Liver (tissue), 9 donors: ENCODE measurements around the gene FAM53C. TPM values are rescaled to one million over a fixed set of nuclear protein-coding genes. Genes with fewer than 3 reads are reported as not detected.

Experiments used
- DNase-seq: peaks from one replicate; pipeline ENCODE4 v3.0.0-alpha.2; 2017; ENCODE audit warnings: low spot score
- H3K27ac ChIP-seq, 2 donors: one replicate each; pipeline ENCODE4 v1.7.0; 2013; ENCODE audit warnings: inconsistent platforms in 2 of 2, low read length in 2 of 2, control low read depth in 1 of 2, low read depth in 1 of 2, mild to moderate bottlenecking in 1 of 2
- H3K27me3 ChIP-seq, 4 donors: one replicate each; pipeline versions ENCODE4 v1.6.1 to v1.7.0; 2013; ENCODE audit warnings: low read length in 3 of 4, inconsistent platforms in 1 of 4, mild to moderate bottlenecking in 1 of 4, moderate library complexity in 1 of 4; ENCODE audit not compliant: control insufficient read depth in 4 of 4, insufficient read depth in 4 of 4
- H3K36me3 ChIP-seq, 4 donors: one replicate each; pipeline versions ENCODE4 v1.6.1 to v1.7.0; 2013; ENCODE audit warnings: low read length in 3 of 4, mild to moderate bottlenecking in 3 of 4, low read depth in 1 of 4, moderate library complexity in 1 of 4; ENCODE audit not compliant: control insufficient read depth in 4 of 4, insufficient read depth in 3 of 4
- H3K4me1 ChIP-seq, 4 donors: one replicate each; pipeline versions ENCODE4 v1.6.1 to v1.7.0; 2013; ENCODE audit warnings: low read length in 3 of 4, mild to moderate bottlenecking in 3 of 4, moderate library complexity in 1 of 4; ENCODE audit not compliant: control insufficient read depth in 4 of 4, insufficient read depth in 4 of 4
- H3K4me3 ChIP-seq, 3 donors: one replicate each; pipeline versions ENCODE4 v1.6.1 to v1.7.0; 2013; ENCODE audit warnings: low read length in 3 of 3, control low read depth in 1 of 3, low read depth in 1 of 3, mild to moderate bottlenecking in 1 of 3
- H3K9ac ChIP-seq, 2 donors: one replicate each; pipeline ENCODE4 v1.7.0; 2013; ENCODE audit warnings: low read length in 2 of 2, mild to moderate bottlenecking in 2 of 2, moderate library complexity in 2 of 2, control low read depth in 1 of 2, low read depth in 1 of 2
- H3K9me3 ChIP-seq, 4 donors: one replicate each; pipeline versions ENCODE4 v1.6.1 to v1.7.0; 2013; ENCODE audit warnings: low read length in 3 of 4; ENCODE audit not compliant: control insufficient read depth in 4 of 4
- EGR1 ChIP-seq, 2 donors: IDR thresholded peaks; 2 replicates each; pipeline ENCODE4 v1.6.1; 2016 to 2018; ENCODE audit warnings: antibody characterized with exemption in 2 of 2, low read depth in 2 of 2
- FOXA1 ChIP-seq: IDR thresholded peaks from 2 replicates; pipeline ENCODE4 v1.6.1; 2016; ENCODE audit warnings: antibody characterized with exemption
- FOXA2 ChIP-seq: IDR thresholded peaks from 2 replicates; pipeline ENCODE4 v1.6.1; 2016; ENCODE audit warnings: antibody characterized with exemption
- GABPA ChIP-seq, 2 donors: IDR thresholded peaks in 1 of 2; conservative IDR thresholded peaks in 1 of 2; 2 replicates each; pipeline ENCODE4 v1.6.1; 2016; ENCODE audit warnings: antibody characterized with exemption in 2 of 2, mild to moderate bottlenecking in 1 of 2, moderate library complexity in 1 of 2
- HNF4A ChIP-seq, 2 donors: conservative IDR thresholded peaks; 2 replicates each; pipeline ENCODE4 v1.6.1; 2016; ENCODE audit warnings: antibody characterized with exemption in 2 of 2, mild to moderate bottlenecking in 2 of 2
- HNF4G ChIP-seq: IDR thresholded peaks from 2 replicates; pipeline ENCODE4 v1.6.1; 2016; ENCODE audit warnings: antibody characterized with exemption
- JUND ChIP-seq, 2 donors: IDR thresholded peaks; 2 replicates each; pipeline ENCODE4 v1.6.1; 2016; ENCODE audit warnings: antibody characterized with exemption in 2 of 2
- NR2F2 ChIP-seq: IDR thresholded peaks from 2 replicates; pipeline ENCODE4 v1.6.1; 2016; ENCODE audit warnings: antibody characterized with exemption
- RAD21 ChIP-seq, 2 donors: IDR thresholded peaks; 2 replicates each; pipeline ENCODE4 v1.6.1; 2016; ENCODE audit warnings: antibody characterized with exemption in 2 of 2, mild to moderate bottlenecking in 2 of 2
- RXRA ChIP-seq, 2 donors: IDR thresholded peaks; 2 replicates each; pipeline ENCODE4 v1.6.1; 2017 to 2018; ENCODE audit warnings: antibody characterized with exemption in 2 of 2, mild to moderate bottlenecking in 1 of 2
- SP1 ChIP-seq: IDR thresholded peaks from 2 replicates; pipeline ENCODE4 v1.6.1; 2018; ENCODE audit warnings: antibody characterized with exemption, mild to moderate bottlenecking
- TAF1 ChIP-seq: conservative IDR thresholded peaks from 2 replicates; pipeline ENCODE4 v1.6.1; 2016; ENCODE audit warnings: antibody characterized with exemption, mild to moderate bottlenecking
- YY1 ChIP-seq: IDR thresholded peaks from 2 replicates; pipeline ENCODE4 v1.6.1; 2016; ENCODE audit warnings: antibody characterized with exemption, mild to moderate bottlenecking
- WGBS: extraction: QIAGEN DNeasy Blood & Tissue Kit; methylation state at CpG from one replicate; pipeline ENCODE4 v1.1.7; 2013; 5-methylcytosine and 5-hydroxymethylcytosine counted together
- polyA plus RNA-seq, 2 donors: library from polyadenylated mRNA; stranded (reverse) in 1 of 2; unstranded in 1 of 2; fragments of 200-250 nt in 1 of 2; fragments of >200 nt in 1 of 2; fragmentation: Nextera tagmentation in 1 of 2; extraction: Ambion mirVana in 1 of 2; gene quantifications; one replicate each; pipeline versions ENCODE4 v1.2.1 to v1.2.3, GENCODE V29; 2013 to 2015
- total RNA-seq, 2 donors: library from RNA; depleted of rRNA; stranded (reverse); fragments of >200 nt; gene quantifications; one replicate each; pipeline ENCODE4 v1.2.3, GENCODE V29; 2014
- TF ChIP-seq, protein P1 (sequence below): IDR thresholded peaks from 2 replicates; pipeline ENCODE4 v1.6.1; 2016; ENCODE audit warnings: antibody characterized with exemption
- TF ChIP-seq, protein P2 (sequence below): IDR thresholded peaks from 2 replicates; pipeline ENCODE4 v1.6.1; 2016; ENCODE audit warnings: antibody characterized with exemption
- TF ChIP-seq, protein P3 (sequence below): IDR thresholded peaks from 2 replicates; pipeline ENCODE4 v1.6.1; 2016; ENCODE audit warnings: antibody characterized with exemption
- TF ChIP-seq, protein P4 (sequence below): fragments of 150-350 bp; IDR thresholded peaks from 2 replicates; pipeline ENCODE4 v1.5.1; 2017; ENCODE audit warnings: improper control_type of control experiment, low read depth, low read length; ENCODE audit not compliant: missing input control
- donor health status: healthy.
- donor health status: healthy.
- donor health status: healthy.
- donor health status: healthy.
- donor health status: healthy.

Gene FAM53C
- total and polyA plus RNA-seq, 4 donors = 4.2 to 16.9 (median 8.9) TPM

DNA sequence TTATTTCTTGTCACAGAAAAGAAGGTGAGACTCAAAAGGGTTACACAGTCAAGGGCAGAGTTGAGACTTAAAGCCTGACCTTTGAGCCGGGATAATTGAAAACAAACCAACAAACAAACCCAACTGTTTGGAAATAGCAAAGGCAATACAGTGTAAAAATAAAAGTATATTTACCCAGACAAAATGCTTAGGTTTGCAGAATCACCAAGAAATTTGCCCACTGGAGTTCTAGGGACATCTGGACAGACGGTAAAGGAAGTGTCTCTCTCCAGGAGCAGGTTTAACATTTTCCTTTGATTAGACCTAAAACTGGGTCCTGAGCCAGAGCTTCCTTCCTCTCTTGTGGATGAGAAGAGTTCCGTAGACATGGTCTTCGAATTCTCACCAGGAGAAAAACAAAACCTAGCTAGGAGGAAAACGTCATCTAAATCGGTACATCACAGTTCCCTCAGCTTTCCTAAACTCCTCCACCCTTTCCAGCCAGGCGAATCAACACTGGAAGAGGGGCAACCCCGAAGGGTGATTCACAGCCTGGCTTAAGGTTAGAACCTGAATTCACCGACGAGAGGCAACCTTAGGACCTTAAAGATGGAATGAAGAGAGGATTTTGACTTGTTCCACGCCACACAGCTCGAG lies 7.1 kb upstream of the FAM53C start:
- H3K36me3 ChIP-seq = no peaks in the 10 kb centered on the region
- no peak overlapping the region for H3K27ac ChIP-seq
- H3K4me3 ChIP-seq = peak overlapping the region in 2 of 3 donors; percentile 49 to 69
- TF ChIP-seq TAF1 (no peak), GABPA (IDR thresholded peaks at IDR 0.05 in 1 of 2, conservative IDR thresholded peaks at IDR 0.05 in 1 of 2) (no peak), HNF4G (no peak), YY1 (no peak)
- peaks cover 1 to 17% (median 16%) of the 10 kb centered on the region in 4 donors for H3K4me1 ChIP-seq
- no peak overlapping the region for H3K9ac ChIP-seq
- H3K9me3 ChIP-seq = no peaks in the 10 kb centered on the region
- DNase-seq = no peak
- 2% methylated on average over 12 of the region's 12 CpGs for WGBS
- no peaks in the 10 kb centered on the region for H3K27me3 ChIP-seq

DNA sequence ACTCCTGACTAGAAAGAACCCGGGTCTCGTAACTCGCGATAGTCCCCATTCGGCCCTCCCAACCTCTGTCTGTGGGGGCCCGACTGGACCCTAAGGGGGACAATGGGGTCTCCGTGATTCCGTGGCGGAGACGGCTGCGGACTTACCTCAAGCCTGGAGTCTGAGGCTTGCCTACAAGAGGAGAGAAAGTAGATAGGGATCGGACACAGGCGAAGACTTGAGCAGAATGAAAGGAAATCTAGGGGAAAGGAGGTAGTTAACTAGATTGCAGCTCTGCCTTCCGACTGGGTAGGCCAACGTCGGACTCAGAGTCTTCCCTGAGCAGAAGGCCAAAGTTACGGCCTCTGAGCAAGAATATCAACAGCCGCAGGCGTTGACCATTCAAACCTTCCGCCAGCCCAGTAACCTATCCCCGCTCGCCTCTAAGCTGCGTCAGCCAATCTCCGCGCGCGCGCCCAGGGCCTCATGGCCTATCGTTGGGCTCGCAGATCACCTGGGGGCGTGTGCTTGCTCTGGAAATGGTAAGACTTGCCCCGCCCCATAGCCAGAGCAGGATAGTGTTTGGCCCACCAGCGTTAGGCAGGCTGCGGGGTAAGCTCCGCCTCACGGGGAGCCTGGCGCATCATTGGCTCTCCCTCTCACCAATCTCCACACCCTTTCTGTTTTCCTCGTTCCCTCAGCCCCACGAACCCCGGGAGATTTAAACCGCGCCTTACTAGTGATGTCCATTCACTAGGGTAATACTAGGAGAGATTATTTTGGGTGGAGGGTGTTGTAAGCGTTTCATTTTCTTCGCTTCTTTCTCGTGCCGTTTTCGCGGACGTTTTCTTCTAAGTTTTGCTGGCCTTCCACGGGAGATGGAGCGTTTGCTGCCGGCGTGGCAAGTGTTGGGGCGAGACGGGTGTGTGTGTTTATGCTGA lies 6.4 kb upstream of the FAM53C start, which contains the start of gene CDC25C:
CDC25C (minus strand) TSS at position 356 of the 920 bp plus-strand sequence. CDS start 624 bp downstream, outside the sequence.
- Histone ChIP-seq H3K27me3 (no peaks in the 10 kb centered on the region), H3K9me3 (no peaks in the 10 kb centered on the region), H3K4me1 (peaks cover 1 to 17% (median 16%) of the 10 kb centered on the region in 4 donors), H3K4me3 (peak within 1 kb of the TSS; percentile 49 to 69 (median 50)), H3K9ac (no peak within 1 kb of the TSS), H3K27ac (no peak within 1 kb of the TSS), H3K36me3 (no peaks in the 10 kb centered on the region)
- DNase-seq = peak; percentile 96
- TF ChIP-seq JUND (IDR thresholded peaks at IDR 0.05) (peak in 1 of 2 donors; percentile 14), FOXA2 (peak; percentile 30), GABPA (IDR thresholded peaks at IDR 0.05 in 1 of 2, conservative IDR thresholded peaks at IDR 0.05 in 1 of 2) (peak in 1 of 2 donors; percentile 53), NR2F2 (peak; percentile 25), FOXA1 (no peak), RXRA (IDR thresholded peaks at IDR 0.05) (peak in 1 of 2 donors; percentile 17), RAD21 (IDR thresholded peaks at IDR 0.05) (peak in 1 of 2 donors; percentile 24), SP1 (peak; percentile 94), TAF1 (no peak), YY1 (peak; percentile 62), EGR1 (IDR thresholded peaks at IDR 0.05; ENCODE audit: low read depth in 2 of 2) (no peak)
- TF ChIP-seq, protein P1, sequence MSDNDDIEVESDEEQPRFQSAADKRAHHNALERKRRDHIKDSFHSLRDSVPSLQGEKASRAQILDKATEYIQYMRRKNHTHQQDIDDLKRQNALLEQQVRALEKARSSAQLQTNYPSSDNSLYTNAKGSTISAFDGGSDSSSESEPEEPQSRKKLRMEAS = peak; percentile 60
- WGBS = 1% methylated on average over 55 of the region's 55 CpGs

DNA sequence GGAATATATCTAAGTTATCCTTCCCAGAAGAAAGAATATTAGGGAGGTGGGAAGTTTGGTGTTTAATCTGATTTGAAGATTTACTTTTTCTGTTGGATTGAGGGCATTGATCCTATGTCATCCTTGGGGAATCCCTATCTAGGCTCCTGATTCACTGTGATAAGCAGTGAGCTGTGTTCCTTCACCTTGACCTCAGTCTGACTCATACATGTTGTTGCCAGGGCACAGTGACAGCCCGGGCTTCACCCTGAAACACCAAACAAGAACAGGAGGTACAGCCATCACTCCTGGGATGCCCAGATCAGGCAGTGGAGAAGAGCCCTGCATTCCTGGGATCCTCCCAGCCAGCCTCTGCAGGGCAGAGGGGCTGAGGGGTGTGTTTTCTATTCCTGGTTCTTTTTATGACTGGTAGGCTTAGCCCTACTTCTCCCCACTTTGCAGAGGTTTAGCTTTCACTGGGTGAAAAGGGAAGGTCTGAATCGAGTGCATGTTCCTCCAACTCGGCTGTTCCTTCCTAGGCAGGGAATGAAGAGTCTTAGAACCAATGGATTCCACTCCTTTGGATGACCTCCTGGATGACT lies 3.1 kb upstream of the FAM53C start:
- H3K27ac ChIP-seq = no peak overlapping the region
- no peak overlapping the region for H3K9ac ChIP-seq
- TF ChIP-seq FOXA2 (no peak), HNF4A (conservative IDR thresholded peaks at IDR 0.05) (no peak), JUND (IDR thresholded peaks at IDR 0.05) (no peak), YY1 (no peak), TAF1 (no peak), RAD21 (IDR thresholded peaks at IDR 0.05) (no peak), SP1 (no peak), GABPA (IDR thresholded peaks at IDR 0.05 in 1 of 2, conservative IDR thresholded peaks at IDR 0.05 in 1 of 2) (no peak), FOXA1 (no peak), EGR1 (IDR thresholded peaks at IDR 0.05; ENCODE audit: low read depth in 2 of 2) (no peak), RXRA (IDR thresholded peaks at IDR 0.05) (no peak), NR2F2 (no peak), HNF4G (no peak)
- TF ChIP-seq, protein P2, sequence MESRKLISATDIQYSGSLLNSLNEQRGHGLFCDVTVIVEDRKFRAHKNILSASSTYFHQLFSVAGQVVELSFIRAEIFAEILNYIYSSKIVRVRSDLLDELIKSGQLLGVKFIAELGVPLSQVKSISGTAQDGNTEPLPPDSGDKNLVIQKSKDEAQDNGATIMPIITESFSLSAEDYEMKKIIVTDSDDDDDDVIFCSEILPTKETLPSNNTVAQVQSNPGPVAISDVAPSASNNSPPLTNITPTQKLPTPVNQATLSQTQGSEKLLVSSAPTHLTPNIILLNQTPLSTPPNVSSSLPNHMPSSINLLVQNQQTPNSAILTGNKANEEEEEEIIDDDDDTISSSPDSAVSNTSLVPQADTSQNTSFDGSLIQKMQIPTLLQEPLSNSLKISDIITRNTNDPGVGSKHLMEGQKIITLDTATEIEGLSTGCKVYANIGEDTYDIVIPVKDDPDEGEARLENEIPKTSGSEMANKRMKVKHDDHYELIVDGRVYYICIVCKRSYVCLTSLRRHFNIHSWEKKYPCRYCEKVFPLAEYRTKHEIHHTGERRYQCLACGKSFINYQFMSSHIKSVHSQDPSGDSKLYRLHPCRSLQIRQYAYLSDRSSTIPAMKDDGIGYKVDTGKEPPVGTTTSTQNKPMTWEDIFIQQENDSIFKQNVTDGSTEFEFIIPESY = no peak
- TF ChIP-seq, protein P3, sequence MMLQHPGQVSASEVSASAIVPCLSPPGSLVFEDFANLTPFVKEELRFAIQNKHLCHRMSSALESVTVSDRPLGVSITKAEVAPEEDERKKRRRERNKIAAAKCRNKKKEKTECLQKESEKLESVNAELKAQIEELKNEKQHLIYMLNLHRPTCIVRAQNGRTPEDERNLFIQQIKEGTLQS = no peak
- TF ChIP-seq, protein P4, sequence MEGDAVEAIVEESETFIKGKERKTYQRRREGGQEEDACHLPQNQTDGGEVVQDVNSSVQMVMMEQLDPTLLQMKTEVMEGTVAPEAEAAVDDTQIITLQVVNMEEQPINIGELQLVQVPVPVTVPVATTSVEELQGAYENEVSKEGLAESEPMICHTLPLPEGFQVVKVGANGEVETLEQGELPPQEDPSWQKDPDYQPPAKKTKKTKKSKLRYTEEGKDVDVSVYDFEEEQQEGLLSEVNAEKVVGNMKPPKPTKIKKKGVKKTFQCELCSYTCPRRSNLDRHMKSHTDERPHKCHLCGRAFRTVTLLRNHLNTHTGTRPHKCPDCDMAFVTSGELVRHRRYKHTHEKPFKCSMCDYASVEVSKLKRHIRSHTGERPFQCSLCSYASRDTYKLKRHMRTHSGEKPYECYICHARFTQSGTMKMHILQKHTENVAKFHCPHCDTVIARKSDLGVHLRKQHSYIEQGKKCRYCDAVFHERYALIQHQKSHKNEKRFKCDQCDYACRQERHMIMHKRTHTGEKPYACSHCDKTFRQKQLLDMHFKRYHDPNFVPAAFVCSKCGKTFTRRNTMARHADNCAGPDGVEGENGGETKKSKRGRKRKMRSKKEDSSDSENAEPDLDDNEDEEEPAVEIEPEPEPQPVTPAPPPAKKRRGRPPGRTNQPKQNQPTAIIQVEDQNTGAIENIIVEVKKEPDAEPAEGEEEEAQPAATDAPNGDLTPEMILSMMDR = no peak
- TF ChIP-seq, protein P1 = no peak
- 77% methylated on average over 3 of the region's 3 CpGs for WGBS
- H3K27me3 ChIP-seq = no peaks in the 10 kb centered on the region
- no peak for DNase-seq
- no peaks in the 10 kb centered on the region for H3K9me3 ChIP-seq
- H3K4me3 ChIP-seq = no peak overlapping the region
- no peaks in the 10 kb centered on the region for H3K36me3 ChIP-seq
- H3K4me1 ChIP-seq = peaks cover 2 to 30% (median 23%) of the 10 kb centered on the region in 4 donors
